ENCODE data around the gene MACROD2. TPM values are rescaled to one million over a fixed set of nuclear protein-coding genes. Genes with fewer than 3 reads are reported as not detected.

Gene MACROD2
- total and polyA plus RNA-seq, 2 of the 4 experiments (the other 2 are of a cell fraction) = not detected

DNA sequence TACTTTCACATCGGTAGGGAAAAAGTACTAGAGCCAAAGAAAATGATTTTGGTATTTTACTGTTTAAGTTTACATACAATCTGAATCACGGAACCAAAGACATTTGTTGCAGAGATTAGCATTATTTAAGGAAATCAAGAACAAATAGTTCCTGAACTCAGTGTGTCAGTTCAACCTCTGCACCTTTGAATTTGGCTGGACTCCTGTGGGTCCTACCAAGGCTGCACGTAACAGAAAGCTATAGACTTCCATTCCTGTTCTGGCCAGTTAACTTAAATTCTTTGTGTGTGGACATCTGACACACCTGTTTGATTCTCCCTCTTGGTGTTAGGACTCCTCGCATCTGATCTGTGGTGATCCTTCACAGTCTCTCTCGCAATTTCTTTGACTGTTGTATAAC, 69.6 kb downstream of the MACROD2 start:
- Histone ChIP-seq H3K4me3 (ENCODE audit: insufficient read depth, low read depth, low read length) (no peak overlapping the region), H3K56ac (ENCODE audit: extremely low read depth, insufficient read depth, low read length) (no peak overlapping the region), H3K18ac (ENCODE audit: low read depth, low read length) (no peak overlapping the region), H3K27me3 (ENCODE audit: control insufficient read depth, insufficient read depth, low read length) (no peaks in the 10 kb centered on the region), H2AK9ac (replicated peaks; ENCODE audit: low read depth, low read length, poor library complexity) (no peak overlapping the region), H3K4me2 (ENCODE audit: low read depth, low read length) (no peak overlapping the region), H4K20me1 (ENCODE audit: insufficient read depth, low read length) (no peaks in the 10 kb centered on the region), H2BK120ac (ENCODE audit: low read depth, low read length) (no peak overlapping the region), H4K8ac (ENCODE audit: low read depth in 2 of 2, low read length in 2 of 2) (no peak overlapping the region), H2BK5ac (ENCODE audit: low read depth, low read length, poor library complexity, severe bottlenecking) (no peak overlapping the region), H3K9me1 (ENCODE audit: insufficient read depth, low read length) (no peaks in the 10 kb centered on the region), H3K4me1 (ENCODE audit: control insufficient read depth, insufficient read depth, low read length) (no peaks in the 10 kb centered on the region), H3K27ac (ENCODE audit: insufficient read depth, low read length) (no peak overlapping the region), H2BK15ac (ENCODE audit: low read depth, low read length) (no peak overlapping the region), H3K36me3 (ENCODE audit: control insufficient read depth, insufficient read depth, low read length) (no peaks in the 10 kb centered on the region), H2AFZ (replicated peaks; ENCODE audit: low read length, poor library complexity) (no peak overlapping the region), H3K23ac (ENCODE audit: low read depth, low read length) (no peak overlapping the region), H4K91ac (ENCODE audit: insufficient read depth, low read depth, low read length) (no peak overlapping the region), H2BK20ac (ENCODE audit: low read depth, low read length) (no peak overlapping the region), H3K9me3 (ENCODE audit: control insufficient read depth, insufficient read depth, low read length) (no peaks in the 10 kb centered on the region), H3K9ac (ENCODE audit: low read depth, low read length) (no peak overlapping the region), H3K4ac (ENCODE audit: low read depth, low read length) (no peak overlapping the region), H3K14ac (replicated peaks; ENCODE audit: low read depth, low read length) (no peak overlapping the region), H2AK5ac (ENCODE audit: low read depth, low read length) (no peak overlapping the region), H4K5ac (ENCODE audit: low read depth, low read length) (no peak overlapping the region), H3K79me1 (ENCODE audit: low read depth in 1 of 2, low read length in 2 of 2) (no peaks in the 10 kb centered on the region)
- DNase-seq (no peak), ATAC-seq (ENCODE audit: low read depth) (no peak)
- intact Hi-C loops (cut with micrococcal nuclease) = no loop called here
- in situ Hi-C loops (cut with MboI; ENCODE audit: low sequenced_read_pairs) = loop anchor here (5.0 kb wide), 1 partner anchor 243 kb away; no protein-coding TSS in a partner anchor
- ChIA-PET POLR2A (ENCODE audit: unreplicated experiment) (no interaction called here), CTCF (no interaction called here)
- no TSS peak for BruUV-seq (replicated peaks)
- TF ChIP-seq BHLHE40 (IDR thresholded peaks at IDR 0.05; ENCODE audit: low read depth, low read length) = no peak
- dilution Hi-C loops (cut with HindIII; ENCODE audit: low sequenced_read_pairs, unreplicated experiment) = no loop called here
- no CpG with 5 or more reads among the region's 5 CpGs for WGBS, 2 experiments (ENCODE audit: extremely low coverage in 2 of 2, insufficient read length in 1 of 2)

Measured in IMR-90 (cell line).